Epithelial cell of proximal tubule (primary cell): ENCODE measurements around the gene GINS2. TPM values are rescaled to one million over a fixed set of nuclear protein-coding genes. Genes with fewer than 3 reads are reported as not detected.

ENCODE experiments used
- DNase-seq: peaks from one replicate; pipeline ENCODE4 v3.0.0-alpha.2; 2011; ENCODE audit warnings: low read depth
- H3K4me3 ChIP-seq: 2 replicates; pipeline ENCODE4 v1.5.1; 2011; ENCODE audit warnings: low read depth, mild to moderate bottlenecking, low read length
- total RNA-seq: library from RNA; depleted of rRNA; stranded (reverse); fragments of >200 nt; gene quantifications from 2 replicates; pipeline ENCODE4 v1.2.3, GENCODE V29; 2015
- TF ChIP-seq, protein P1 (sequence below): conservative IDR thresholded peaks from 2 replicates; pipeline ENCODE4 v1.5.1; 2012; ENCODE audit warnings: low read depth, mild to moderate bottlenecking, low read length

GINS2 gene
- total RNA-seq, 1 donor from 2014 or later: 40.2 TPM

DNA sequence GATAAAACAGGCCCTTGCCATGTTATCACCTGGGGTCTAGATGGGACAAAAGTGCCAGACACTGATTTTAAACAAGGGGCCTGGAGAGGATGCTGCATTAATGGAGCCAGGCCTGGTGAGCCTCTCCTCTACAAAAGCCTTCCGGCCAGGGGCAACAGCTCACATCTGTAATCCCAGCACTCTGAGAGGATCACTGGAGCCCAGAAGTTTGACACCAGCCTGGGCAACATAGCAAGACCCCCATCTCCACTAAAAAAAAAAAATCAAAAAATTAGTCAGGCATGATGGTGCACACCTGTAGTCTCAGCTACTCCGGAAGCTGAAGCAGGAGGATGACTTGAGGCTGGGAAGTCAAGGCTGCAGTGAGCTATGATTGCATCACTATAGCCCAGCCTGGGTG is 3.5 kb downstream of the GINS2 start:
- no peak overlapping the region for H3K4me3 ChIP-seq
- no peak for DNase-seq
- TF ChIP-seq, protein P1, sequence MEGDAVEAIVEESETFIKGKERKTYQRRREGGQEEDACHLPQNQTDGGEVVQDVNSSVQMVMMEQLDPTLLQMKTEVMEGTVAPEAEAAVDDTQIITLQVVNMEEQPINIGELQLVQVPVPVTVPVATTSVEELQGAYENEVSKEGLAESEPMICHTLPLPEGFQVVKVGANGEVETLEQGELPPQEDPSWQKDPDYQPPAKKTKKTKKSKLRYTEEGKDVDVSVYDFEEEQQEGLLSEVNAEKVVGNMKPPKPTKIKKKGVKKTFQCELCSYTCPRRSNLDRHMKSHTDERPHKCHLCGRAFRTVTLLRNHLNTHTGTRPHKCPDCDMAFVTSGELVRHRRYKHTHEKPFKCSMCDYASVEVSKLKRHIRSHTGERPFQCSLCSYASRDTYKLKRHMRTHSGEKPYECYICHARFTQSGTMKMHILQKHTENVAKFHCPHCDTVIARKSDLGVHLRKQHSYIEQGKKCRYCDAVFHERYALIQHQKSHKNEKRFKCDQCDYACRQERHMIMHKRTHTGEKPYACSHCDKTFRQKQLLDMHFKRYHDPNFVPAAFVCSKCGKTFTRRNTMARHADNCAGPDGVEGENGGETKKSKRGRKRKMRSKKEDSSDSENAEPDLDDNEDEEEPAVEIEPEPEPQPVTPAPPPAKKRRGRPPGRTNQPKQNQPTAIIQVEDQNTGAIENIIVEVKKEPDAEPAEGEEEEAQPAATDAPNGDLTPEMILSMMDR: no peak

DNA sequence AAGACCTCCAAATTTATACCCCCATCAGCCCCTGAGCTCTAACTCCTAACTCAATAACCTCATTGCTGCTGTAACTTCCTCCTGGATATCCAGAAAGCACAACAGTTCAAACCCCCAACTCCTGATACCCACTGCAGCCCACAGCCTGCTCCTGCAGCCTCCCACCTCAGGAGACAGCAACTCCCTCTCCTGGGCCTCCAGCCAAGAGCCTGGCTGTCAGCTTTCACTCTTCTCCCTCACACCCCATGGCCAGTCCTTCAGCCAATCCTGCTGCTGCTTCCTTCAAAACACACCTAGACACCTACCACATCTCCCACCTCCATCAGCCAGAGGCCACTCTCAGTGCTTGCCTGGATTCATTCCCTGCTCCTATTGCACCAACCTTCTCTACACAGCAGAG is 5.4 kb downstream of the GINS2 start:
- DNase-seq: no peak
- TF ChIP-seq, protein P1: no peak
- H3K4me3 ChIP-seq: no peak overlapping the region

DNA sequence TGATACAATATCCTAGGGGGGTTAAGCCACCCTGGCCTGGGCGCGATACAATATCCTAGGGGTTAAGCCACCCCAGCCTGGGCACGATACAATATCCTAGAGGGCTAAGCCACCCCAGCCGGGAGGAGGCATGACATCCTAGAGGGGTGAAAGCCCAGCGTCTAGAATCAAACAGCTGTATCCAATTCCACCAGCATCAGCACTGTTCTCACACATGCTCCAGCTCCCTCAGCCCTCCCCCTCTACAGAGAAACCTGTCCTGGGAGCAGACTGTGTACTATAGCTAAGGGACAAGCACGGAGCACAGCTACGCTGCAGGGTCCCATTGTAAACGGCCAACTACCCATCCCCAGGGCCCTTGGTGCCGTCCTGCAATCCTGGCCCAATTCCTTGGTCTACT is 6.2 kb downstream of the GINS2 start:
- no peak overlapping the region for H3K4me3 ChIP-seq
- TF ChIP-seq, protein P1: no peak
- no peak for DNase-seq

DNA sequence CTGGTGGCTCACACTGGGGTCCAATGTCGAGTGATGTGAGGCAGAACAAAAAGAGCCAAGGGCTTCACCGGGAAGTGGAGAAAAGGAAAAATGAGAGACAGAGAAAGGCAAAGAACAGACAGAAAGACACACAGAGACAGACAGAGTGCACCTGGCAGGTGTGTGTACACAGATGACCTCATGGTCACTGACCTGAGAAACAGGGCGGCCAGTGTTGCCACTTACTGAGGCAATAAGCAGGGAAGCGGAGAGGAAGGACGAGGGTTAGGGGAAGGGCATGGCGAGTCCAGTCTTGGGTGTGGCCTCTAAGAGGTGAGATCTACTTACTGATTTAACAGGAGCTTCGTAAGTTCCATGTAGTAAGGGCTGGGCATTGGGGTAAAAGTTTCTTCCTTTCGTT is 7.5 kb downstream of the GINS2 start:
- TF ChIP-seq, protein P1: no peak
- H3K4me3 ChIP-seq: no peak overlapping the region
- no peak for DNase-seq

DNA sequence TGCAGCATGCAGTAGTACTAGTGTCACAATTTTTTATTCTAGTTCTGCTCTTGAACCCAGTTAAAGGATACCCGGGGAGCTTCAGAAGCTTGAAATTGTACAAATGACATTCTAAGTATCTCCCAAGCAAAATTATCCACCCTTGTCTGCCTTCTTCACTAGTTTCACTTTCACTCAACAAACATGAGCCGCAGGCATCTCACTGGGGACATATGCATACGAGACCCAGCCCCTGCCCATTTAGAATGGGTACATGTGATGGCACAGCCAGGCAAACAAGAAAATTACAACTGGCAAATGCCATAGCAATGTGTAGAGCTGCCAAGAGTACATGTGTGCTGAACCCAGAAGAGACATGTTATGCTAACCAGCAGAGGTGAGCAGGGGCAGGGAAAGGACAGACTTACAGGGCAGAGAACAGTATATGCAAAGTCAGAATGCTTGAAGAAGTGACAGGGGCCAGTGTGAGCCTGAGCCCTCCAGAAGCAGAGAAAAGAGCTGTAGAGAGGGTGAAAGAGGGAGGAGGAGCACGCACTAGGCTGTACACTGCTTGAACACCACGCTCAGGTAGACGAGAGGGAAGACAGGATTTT is 8.3 kb downstream of the GINS2 start:
- no peak for DNase-seq
- no peak overlapping the region for H3K4me3 ChIP-seq
- TF ChIP-seq, protein P1: no peak

DNA sequence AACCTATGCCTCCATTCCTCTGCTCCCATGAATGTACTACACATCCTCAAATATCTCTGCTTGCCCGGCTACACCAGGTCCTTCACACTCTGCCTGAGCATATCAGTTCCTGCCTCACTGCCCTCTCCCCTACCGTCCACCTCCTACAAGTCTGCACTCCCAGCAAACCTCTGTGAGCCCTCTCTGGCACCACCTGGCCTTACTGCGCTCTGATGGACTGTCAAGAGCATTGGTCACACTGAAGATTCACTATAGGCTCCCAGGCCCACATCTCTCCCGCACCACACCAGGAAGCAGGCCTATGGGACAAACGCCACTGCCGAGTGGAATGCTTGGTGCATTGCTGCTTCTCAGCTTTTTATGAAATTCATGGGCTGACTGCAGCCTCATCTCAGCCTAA is 8.9 kb downstream of the GINS2 start:
- TF ChIP-seq, protein P1: no peak
- DNase-seq: no peak
- H3K4me3 ChIP-seq: no peak overlapping the region

DNA sequence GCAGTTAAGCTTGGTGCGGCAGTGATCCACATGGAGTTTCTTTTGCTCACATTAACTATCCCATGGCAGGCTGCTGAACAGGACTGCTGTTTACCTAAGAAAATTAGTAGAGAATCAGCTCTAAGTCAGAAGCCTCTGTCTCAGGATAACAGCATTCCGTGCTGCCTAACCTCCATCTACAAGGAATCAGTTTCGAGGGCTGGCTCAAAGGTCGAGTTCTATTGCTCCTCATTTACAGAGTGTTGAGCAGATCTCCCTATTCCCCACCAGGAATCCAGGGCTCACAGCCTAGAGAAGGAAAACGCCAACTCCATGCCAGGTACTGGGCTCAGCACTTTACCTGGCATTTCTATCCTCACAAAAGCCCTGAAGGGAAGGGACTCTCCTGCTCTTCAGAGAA is 9.9 kb downstream of the GINS2 start:
- no peak overlapping the region for H3K4me3 ChIP-seq
- TF ChIP-seq, protein P1: no peak
- DNase-seq: no peak
